Activated CD4-positive, alpha-beta T cell treated with anti-CD3 and anti-CD28 coated beads for 36 hours (primary cell): Measurements from ENCODE around the gene UCP1. TPM values are rescaled to one million over a fixed set of nuclear protein-coding genes. Genes with fewer than 3 reads are reported as not detected.

Experiments used
- ATAC-seq: fragments of 200-7000 bp; cut with Tn5 transposase; one replicate; pipeline ENCODE4 v1.10.0; 2021; ENCODE audit warnings: mild to moderate bottlenecking, moderate library complexity
- CTCF ChIA-PET: fragments of 350-600 bp; sonication (Branson Sonifier 250); formaldehyde crosslinking; loops from one replicate; lab custom pipeline; 2021; ENCODE audit warnings: antibody characterized with exemption; lab: Charles Lee
- POLR2A ChIA-PET: fragments of 350-600 bp; sonication (Branson Sonifier 250); formaldehyde crosslinking; loops from one replicate; lab custom pipeline; 2021; ENCODE audit warnings: antibody characterized with exemption, inconsistent platforms; lab: Charles Lee
- DNase-seq: peaks from one replicate; pipeline ENCODE4 v3.0.0-alpha.2; 2020
- H3K27ac Mint-ChIP-seq: one replicate; pipeline ENCODE4 v1.8.0; 2021; ENCODE audit warnings: mixed read lengths
- H3K27me3 Mint-ChIP-seq: one replicate; pipeline ENCODE4 v1.8.0; 2021; ENCODE audit warnings: mixed read lengths
- H3K36me3 Mint-ChIP-seq: one replicate; pipeline ENCODE4 v1.8.0; 2021; ENCODE audit warnings: low read depth, mixed read lengths
- H3K4me1 Mint-ChIP-seq: one replicate; pipeline ENCODE4 v1.8.0; 2021; ENCODE audit warnings: mixed read lengths
- H3K4me3 Mint-ChIP-seq: one replicate; pipeline ENCODE4 v1.8.0; 2021; ENCODE audit warnings: mild to moderate bottlenecking, moderate library complexity, mixed read lengths
- H3K9me3 Mint-ChIP-seq: one replicate; pipeline ENCODE4 v1.8.0; 2021; ENCODE audit warnings: low read depth, mixed read lengths
- intact Hi-C, 2 experiments: fragments of 100-400 bp; cut with DNase I in 1 of 2; cut with micrococcal nuclease in 1 of 2; formaldehyde crosslinking; loops; one replicate each; pipeline versions ENCODE4 v1.14.2 to v1.15.1; 2022 to 2024; cut with DNase I, micrococcal nuclease
- total RNA-seq, 2 experiments: library from RNA; stranded (reverse); gene quantifications; one replicate each; pipeline ENCODE4 v1.2.3, GENCODE V29; 2021

Gene UCP1, protein sequence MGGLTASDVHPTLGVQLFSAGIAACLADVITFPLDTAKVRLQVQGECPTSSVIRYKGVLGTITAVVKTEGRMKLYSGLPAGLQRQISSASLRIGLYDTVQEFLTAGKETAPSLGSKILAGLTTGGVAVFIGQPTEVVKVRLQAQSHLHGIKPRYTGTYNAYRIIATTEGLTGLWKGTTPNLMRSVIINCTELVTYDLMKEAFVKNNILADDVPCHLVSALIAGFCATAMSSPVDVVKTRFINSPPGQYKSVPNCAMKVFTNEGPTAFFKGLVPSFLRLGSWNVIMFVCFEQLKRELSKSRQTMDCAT
- not detected for total RNA-seq

DNA sequence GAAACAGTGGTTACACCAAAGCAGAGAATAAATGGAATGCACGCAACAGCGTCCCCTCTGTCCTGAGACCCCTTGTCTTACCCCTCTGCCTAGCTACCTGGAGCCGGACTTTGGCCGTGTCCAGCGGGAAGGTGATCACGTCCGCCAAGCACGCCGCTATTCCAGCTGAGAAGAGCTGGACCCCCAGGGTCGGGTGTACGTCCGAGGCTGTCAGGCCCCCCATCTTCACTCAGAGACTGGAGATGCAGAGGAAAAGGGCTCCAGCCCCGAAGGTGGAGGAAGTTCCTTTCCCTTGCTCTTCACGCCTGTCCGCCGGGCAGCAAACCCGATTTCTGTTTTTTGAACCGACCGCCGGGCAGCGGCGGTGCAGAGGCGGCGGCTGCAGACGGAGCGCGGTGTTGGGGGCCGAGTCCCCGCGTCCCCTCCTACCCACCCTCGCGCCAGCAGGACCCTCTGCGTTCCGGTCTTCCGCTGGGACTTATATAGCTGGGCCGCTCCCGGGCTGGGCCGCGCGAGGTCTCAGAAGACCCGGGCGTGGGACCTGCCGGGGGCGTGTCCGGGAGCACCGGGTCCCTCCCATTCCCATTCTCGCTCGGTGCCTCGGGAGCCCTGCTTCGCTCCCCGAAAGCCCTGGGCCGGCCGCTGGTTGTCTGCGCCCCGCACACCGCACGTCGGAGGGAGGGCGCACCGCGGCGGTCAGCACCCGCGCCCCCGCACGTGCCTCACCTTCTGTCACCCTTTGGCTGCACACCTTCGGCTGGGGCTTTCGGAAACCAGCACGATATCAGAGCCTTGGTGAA lies at the start of gene UCP1:
Gene UCP1 (minus strand): TSS at position 455 of the 800 bp plus-strand sequence. CDS start 232 bp downstream, at position 223.
- POLR2A ChIA-PET: no interaction called here
- Mint-ChIP-seq H3K4me1 (peaks cover 19% of the 10 kb centered on the region), H3K36me3 (no peaks in the 10 kb centered on the region), H3K4me3 (peak within 1 kb of the TSS; percentile 54), H3K9me3 (peaks cover 12% of the 10 kb centered on the region), H3K27ac (no peak within 1 kb of the TSS), H3K27me3 (peaks cover 52% of the 10 kb centered on the region)
- intact Hi-C loops: no loop called here
- CTCF ChIA-PET: interaction anchor here (0.6 to 1.0 kb wide), 5 partner anchors 29 to 1162 kb away, joined by 3 to 4 read pairs (median 4); no protein-coding TSS in a partner anchor
- DNase-seq (peak; percentile 10), ATAC-seq (no peak)

DNA sequence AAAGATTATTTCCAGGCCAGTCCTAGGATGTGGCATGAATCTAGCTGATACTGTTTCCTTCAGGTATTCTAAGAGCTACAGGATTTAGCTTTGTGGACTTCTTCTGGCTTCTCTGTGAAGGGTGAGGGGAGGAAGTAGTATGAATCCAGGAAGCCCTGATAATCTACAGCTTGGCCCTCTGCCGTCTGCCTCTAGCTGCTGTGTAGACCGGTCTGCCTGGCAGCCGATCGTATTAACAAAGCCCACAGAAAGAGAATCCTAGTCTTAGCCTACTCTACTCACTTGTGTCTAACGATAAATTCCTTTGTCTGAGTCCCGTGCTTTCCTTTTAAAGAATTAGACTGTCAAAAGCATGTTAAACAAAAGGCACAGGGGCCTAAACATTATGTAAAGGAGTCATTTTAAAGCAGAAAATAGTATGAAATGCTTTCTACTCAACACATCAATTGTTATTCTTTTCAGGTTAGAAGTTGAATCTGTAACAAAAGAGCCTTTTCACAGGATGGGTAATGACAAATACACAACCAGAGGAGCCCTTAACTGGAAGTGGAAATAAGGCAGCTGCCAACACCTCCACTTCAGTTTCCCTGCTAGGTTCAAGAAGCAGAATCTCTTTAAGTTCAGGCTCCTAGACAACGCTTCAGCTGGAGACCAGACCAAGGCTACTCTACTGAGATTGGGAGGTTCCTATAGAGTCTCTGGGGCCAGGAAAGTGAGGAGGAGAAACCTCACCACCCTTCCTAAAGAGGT lies 48.9 kb upstream of the UCP1 start:
- Mint-ChIP-seq H3K36me3 (no peaks in the 10 kb centered on the region), H3K4me3 (no peak overlapping the region), H3K9me3 (no peaks in the 10 kb centered on the region), H3K27ac (no peak overlapping the region), H3K27me3 (no peaks in the 10 kb centered on the region), H3K4me1 (no peaks in the 10 kb centered on the region)
- intact Hi-C loops: loop anchor here in 1 of 2 experiments (10.0 kb wide), 1 partner anchor 237 kb away; no protein-coding TSS in a partner anchor
- ChIA-PET POLR2A (interaction anchor here (0.6 kb wide), 1 partner anchor 1156 kb away, joined by 4 read pairs; no protein-coding TSS in a partner anchor), CTCF (interaction anchor here (0.9 to 1.5 kb wide), 2 partner anchors 11 to 257 kb away, joined by 3 to 5 read pairs; no protein-coding TSS in a partner anchor)
- DNase-seq (no peak), ATAC-seq (no peak)

DNA sequence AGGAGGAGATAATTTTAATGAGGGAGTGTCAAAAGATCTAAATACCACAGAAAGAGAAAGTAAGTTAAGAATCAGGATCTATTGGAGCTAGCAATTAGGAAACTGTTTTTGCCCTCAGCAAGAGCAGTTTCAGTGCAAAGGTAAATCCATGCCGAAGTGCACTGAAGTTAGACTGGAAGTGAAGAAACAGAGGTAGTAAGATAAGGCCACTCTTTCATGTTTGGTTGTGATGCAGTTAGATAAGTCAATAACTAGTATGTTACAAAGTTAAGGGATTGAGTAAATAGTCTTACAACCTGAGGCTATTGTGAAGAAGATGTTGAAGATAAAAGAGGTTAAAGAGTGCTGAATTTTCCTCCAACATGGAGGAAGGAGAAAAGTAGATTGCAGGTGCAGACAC lies 46.7 kb upstream of the UCP1 start:
- no peak for DNase-seq
- intact Hi-C loops: loop anchor here in 1 of 2 experiments (10.0 kb wide), 1 partner anchor 239 kb away; no protein-coding TSS in a partner anchor
- ATAC-seq: no peak
- Mint-ChIP-seq H3K4me3 (no peak overlapping the region), H3K9me3 (no peaks in the 10 kb centered on the region), H3K36me3 (no peaks in the 10 kb centered on the region), H3K27ac (no peak overlapping the region), H3K4me1 (no peaks in the 10 kb centered on the region), H3K27me3 (no peaks in the 10 kb centered on the region)
- CTCF ChIA-PET: interaction anchor here (0.6 kb wide), 1 partner anchor 77 kb away, joined by 3 read pairs; no protein-coding TSS in a partner anchor
- POLR2A ChIA-PET: no interaction called here

DNA sequence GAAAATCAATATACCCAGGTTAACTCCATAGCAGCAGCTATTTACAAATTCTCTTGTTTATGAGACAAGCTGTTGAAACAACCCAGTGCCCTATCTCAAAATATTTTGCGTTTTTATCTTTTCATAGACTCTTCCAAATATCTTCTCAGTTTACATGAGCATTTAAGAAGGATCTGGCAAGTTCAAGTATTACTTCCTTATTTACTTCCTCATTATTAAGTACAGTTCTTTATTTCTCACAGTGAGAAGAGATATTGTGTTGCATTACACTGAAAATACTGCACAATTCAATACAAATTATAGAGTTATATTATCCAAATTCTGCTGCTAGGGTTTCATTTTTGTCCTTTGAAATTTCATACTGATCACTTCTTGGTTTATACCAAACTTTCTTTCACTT lies 43.6 kb upstream of the UCP1 start:
- Mint-ChIP-seq H3K27me3 (no peaks in the 10 kb centered on the region), H3K4me3 (no peak overlapping the region), H3K4me1 (no peaks in the 10 kb centered on the region), H3K27ac (no peak overlapping the region), H3K9me3 (no peaks in the 10 kb centered on the region), H3K36me3 (no peaks in the 10 kb centered on the region)
- no peak for DNase-seq
- POLR2A ChIA-PET: no interaction called here
- ATAC-seq: no peak
- intact Hi-C loops: loop anchor here (5.0 to 10.0 kb wide), 2 partner anchors 185 to 242 kb away; partner anchors contain the start of gene CLGN (in 1 of the 2)
- CTCF ChIA-PET: no interaction called here

DNA sequence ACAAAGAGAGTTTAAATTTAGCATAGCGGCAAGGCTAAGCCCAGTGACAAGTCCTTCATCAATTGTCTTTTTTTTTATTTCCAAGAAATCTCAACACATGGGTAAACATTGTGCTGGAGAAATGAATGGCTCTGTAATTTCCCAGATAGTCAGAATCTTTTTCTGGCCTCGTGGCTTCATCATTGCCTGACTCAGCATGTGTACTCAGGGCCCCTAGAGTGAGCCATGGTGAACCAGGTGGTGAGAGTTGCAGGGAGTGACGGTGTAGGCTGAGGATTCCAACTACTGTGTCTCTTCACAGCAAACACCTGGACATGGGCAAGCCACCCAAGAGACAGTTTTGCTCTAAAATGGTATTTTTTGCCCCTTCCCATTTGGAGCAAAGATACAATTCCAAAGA lies 43.1 kb upstream of the UCP1 start:
- Mint-ChIP-seq H3K4me3 (no peak overlapping the region), H3K27me3 (no peaks in the 10 kb centered on the region), H3K9me3 (no peaks in the 10 kb centered on the region), H3K36me3 (no peaks in the 10 kb centered on the region), H3K4me1 (no peaks in the 10 kb centered on the region), H3K27ac (no peak overlapping the region)
- POLR2A ChIA-PET: no interaction called here
- DNase-seq (no peak), ATAC-seq (no peak)
- intact Hi-C loops: loop anchor here (2.0 to 10.0 kb wide), 3 partner anchors 87 to 243 kb away; partner anchors contain the start of genes CLGN (in 1 of the 2) and ELMOD2 (in 1 of the 2)
- CTCF ChIA-PET: no interaction called here

GRCh38 chr4:140609548-140610425 lies 41.0 kb upstream of the UCP1 start:
- Mint-ChIP-seq H3K36me3 (no peaks in the 10 kb centered on the region), H3K9me3 (no peaks in the 10 kb centered on the region), H3K4me1 (no peaks in the 10 kb centered on the region), H3K4me3 (no peak overlapping the region), H3K27me3 (no peaks in the 10 kb centered on the region), H3K27ac (no peak overlapping the region)
- ChIA-PET CTCF (interaction anchor here (0.5 to 3.5 kb wide), 18 partner anchors 10 to 461 kb away, joined by 3 to 32 read pairs (median 4); partner anchors contain the start of genes ELMOD2 and SCOC), POLR2A (no interaction called here)
- DNase-seq (no peak), ATAC-seq (peak; percentile 71)
- intact Hi-C loops: loop anchor here (1.0 to 10.0 kb wide), 5 partner anchors 85 to 249 kb away; partner anchors contain the start of genes CLGN (in 2 of the 2) and ELMOD2 (in 1 of the 2)

GRCh38 chr4:140607852-140608251 lies 39.1 kb upstream of the UCP1 start:
- H3K9me3 Mint-ChIP-seq: no peaks in the 10 kb centered on the region

DNA sequence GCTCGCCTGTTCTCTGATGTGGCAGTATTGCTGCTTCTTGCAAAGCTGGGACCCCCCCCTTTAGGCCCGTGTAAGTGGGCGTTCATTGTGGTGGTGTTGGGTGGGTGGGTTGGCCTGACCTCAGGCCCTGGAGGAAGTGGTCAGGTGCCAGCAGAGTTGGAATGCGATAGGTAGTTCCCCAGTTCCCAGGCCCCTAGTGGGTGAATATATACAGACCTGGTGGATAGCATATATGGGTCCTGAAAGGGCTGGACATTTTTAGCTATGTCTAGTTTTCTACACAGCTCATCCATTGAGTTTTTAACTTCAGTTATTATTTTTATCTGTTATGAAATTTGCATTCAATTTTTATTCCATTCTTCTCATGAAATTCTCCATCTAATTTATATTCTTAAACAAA lies 35.8 kb upstream of the UCP1 start:
- intact Hi-C loops: no loop called here
- DNase-seq (no peak), ATAC-seq (no peak)
- POLR2A ChIA-PET: no interaction called here
- Mint-ChIP-seq H3K27me3 (peaks cover 4% of the 10 kb centered on the region), H3K4me3 (no peak overlapping the region), H3K27ac (no peak overlapping the region), H3K36me3 (no peaks in the 10 kb centered on the region), H3K4me1 (no peaks in the 10 kb centered on the region), H3K9me3 (no peaks in the 10 kb centered on the region)
- CTCF ChIA-PET: interaction anchor here (0.6 to 1.3 kb wide), 3 partner anchors 173 to 246 kb away, joined by 3 read pairs; no protein-coding TSS in a partner anchor

More at GRCh38 chr4:140607852-140608251, 39.1 kb upstream of the UCP1 start:
- H3K27me3 Mint-ChIP-seq: no peaks in the 10 kb centered on the region
- no peak overlapping the region for H3K4me3 Mint-ChIP-seq
- ATAC-seq (no peak), DNase-seq (no peak)
- no peak overlapping the region for H3K27ac Mint-ChIP-seq
- H3K36me3 Mint-ChIP-seq: no peaks in the 10 kb centered on the region
- POLR2A ChIA-PET: no interaction called here
- CTCF ChIA-PET: interaction anchor here (0.6 to 3.5 kb wide), 9 partner anchors 8 to 441 kb away, joined by 3 to 32 read pairs (median 3); no protein-coding TSS in a partner anchor
- H3K4me1 Mint-ChIP-seq: no peaks in the 10 kb centered on the region
- intact Hi-C loops: loop anchor here in 1 of 2 experiments (5.0 kb wide), 1 partner anchor 181 kb away; the partner anchor contains the start of gene CLGN

DNA sequence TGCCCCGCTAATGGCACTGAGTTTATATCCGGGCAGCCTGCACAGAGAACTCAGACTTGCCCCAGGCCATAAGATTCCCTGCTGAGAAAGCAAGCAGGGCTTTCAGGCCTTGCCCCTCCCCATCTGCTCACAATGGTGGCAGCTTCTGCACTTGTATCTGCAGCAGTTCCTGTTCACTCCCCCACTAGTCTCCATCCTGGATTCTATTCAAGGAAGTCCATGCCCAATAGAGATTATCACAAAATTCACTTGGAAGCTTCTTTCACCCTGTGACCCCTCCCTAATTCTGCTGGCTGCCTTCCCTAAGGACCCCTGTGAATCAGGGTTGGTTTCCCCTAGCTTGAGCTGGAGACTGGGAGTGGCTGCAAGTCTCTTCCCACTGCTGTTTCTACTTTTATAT lies 34.5 kb upstream of the UCP1 start:
- Mint-ChIP-seq H3K27ac (no peak overlapping the region), H3K9me3 (no peaks in the 10 kb centered on the region), H3K36me3 (no peaks in the 10 kb centered on the region), H3K27me3 (peaks cover 4% of the 10 kb centered on the region), H3K4me3 (no peak overlapping the region), H3K4me1 (no peaks in the 10 kb centered on the region)
- ChIA-PET POLR2A (no interaction called here), CTCF (no interaction called here)
- DNase-seq (no peak), ATAC-seq (no peak)
- intact Hi-C loops: no loop called here

- Mint-ChIP-seq H3K4me1 (no peaks in the 10 kb centered on the region), H3K36me3 (no peaks in the 10 kb centered on the region), H3K4me3 (no peak overlapping the region), H3K27me3 (peaks cover 4% of the 10 kb centered on the region), H3K27ac (no peak overlapping the region), H3K9me3 (no peaks in the 10 kb centered on the region)
- ChIA-PET POLR2A (no interaction called here), CTCF (no interaction called here)
- no peak for DNase-seq
- ATAC-seq: no peak
- intact Hi-C loops: no loop called here
These were observed 34.0 kb upstream of the UCP1 start for GRCh38 chr4:140602714-140603113.
